C4-2B (cell line): Measurements from ENCODE around the gene GCHFR.

Experiments
- ZFX ChIP-seq: fragments of 450-650 bp; IDR thresholded peaks from 2 replicates; pipeline ENCODE4 v1.6.1; 2017
- TF ChIP-seq, protein P1 (sequence below): fragments of 450-650 bp; conservative IDR thresholded peaks from 2 replicates; pipeline ENCODE4 v1.5.1; 2017; ENCODE audit warnings: mild to moderate bottlenecking

- TF ChIP-seq, protein P1, sequence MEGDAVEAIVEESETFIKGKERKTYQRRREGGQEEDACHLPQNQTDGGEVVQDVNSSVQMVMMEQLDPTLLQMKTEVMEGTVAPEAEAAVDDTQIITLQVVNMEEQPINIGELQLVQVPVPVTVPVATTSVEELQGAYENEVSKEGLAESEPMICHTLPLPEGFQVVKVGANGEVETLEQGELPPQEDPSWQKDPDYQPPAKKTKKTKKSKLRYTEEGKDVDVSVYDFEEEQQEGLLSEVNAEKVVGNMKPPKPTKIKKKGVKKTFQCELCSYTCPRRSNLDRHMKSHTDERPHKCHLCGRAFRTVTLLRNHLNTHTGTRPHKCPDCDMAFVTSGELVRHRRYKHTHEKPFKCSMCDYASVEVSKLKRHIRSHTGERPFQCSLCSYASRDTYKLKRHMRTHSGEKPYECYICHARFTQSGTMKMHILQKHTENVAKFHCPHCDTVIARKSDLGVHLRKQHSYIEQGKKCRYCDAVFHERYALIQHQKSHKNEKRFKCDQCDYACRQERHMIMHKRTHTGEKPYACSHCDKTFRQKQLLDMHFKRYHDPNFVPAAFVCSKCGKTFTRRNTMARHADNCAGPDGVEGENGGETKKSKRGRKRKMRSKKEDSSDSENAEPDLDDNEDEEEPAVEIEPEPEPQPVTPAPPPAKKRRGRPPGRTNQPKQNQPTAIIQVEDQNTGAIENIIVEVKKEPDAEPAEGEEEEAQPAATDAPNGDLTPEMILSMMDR = no peak
- no peak for TF ChIP-seq ZFX
Measured at GRCh38 chr15:40789999-40790398, 26.1 kb downstream of the GCHFR start.
